GM12878 (cell line): ENCODE results near the gene TRAPPC2. TPM values are rescaled to one million over a fixed set of nuclear protein-coding genes. Genes with fewer than 3 reads are reported as not detected.

Experiments
- ATAC-seq: fragments of 200-7000 bp; cut with Tn5 transposase; 3 replicates; pipeline ENCODE4 v1.9.1; 2020; ENCODE audit warnings: mild to moderate bottlenecking, moderate library complexity
- BruUV-seq: library from RNA; stranded (reverse); fragments of 400-500 nt; replicated peaks from 2 replicates; lab custom pipeline; 2021; lab: Mats Ljungman, UMichigan
- CTCF ChIA-PET: fragments of 300-600 bp; sonication (Branson Sonifier 250); formaldehyde crosslinking; extraction: SDS; loops from one replicate; lab custom pipeline; 2021; ENCODE audit warnings: inconsistent platforms; lab: Yijun Ruan, JAX
- POLR2A ChIA-PET: fragments of 350-600 bp; formaldehyde crosslinking; extraction: SDS; loops from one replicate; lab custom pipeline; 2021; ENCODE audit warnings: inconsistent platforms; lab: Charles Lee
- RAD21 ChIA-PET: fragments of 300-600 bp; sonication (Branson Sonifier 250); formaldehyde crosslinking; loops from one replicate; lab custom pipeline; 2023; ENCODE audit warnings: antibody characterized with exemption; ENCODE audit not compliant: unreplicated experiment; lab: Charles Lee
- SMC1A ChIA-PET: fragments of 300-600 bp; sonication (Branson Sonifier 250); formaldehyde crosslinking; loops from one replicate; lab custom pipeline; 2023; ENCODE audit not compliant: unreplicated experiment, uncharacterized antibody; lab: Charles Lee
- DNase-seq: peaks from one replicate; pipeline ENCODE4 v3.0.0-alpha.2; 2011; ENCODE audit warnings: low read depth, low spot score
- FAIRE-seq: peaks from 3 replicates; lab custom pipeline; 2011; peaks lifted over from hg19 to GRCh38; lab: Jason Lieb, UNC
- H2AFZ ChIP-seq: 2 replicates; pipeline ENCODE4 v1.6.0; 2011; ENCODE audit warnings: low read depth, low read length, control low read depth; ENCODE audit not compliant: control insufficient read depth
- H3K27ac ChIP-seq: 2 replicates; pipeline ENCODE4 v1.5.1; 2011; ENCODE audit warnings: control low read depth; ENCODE audit not compliant: control insufficient read depth, insufficient read depth
- H3K27me3 ChIP-seq, 2 experiments: replicated peaks in 1 of 2; 2 replicates each; pipeline versions ENCODE4 v1.6.0 to v1.6.1; 2011; ENCODE audit warnings: low read length in 1 of 2; ENCODE audit not compliant: control insufficient read depth in 2 of 2, insufficient read depth in 2 of 2
- H3K36me3 ChIP-seq, 2 experiments: 2 replicates each; pipeline ENCODE4 v1.5.1; 2011; ENCODE audit warnings: low read length in 1 of 2; ENCODE audit not compliant: control insufficient read depth in 2 of 2, insufficient read depth in 2 of 2
- H3K4me1 ChIP-seq: 2 replicates; pipeline ENCODE4 v1.6.1; 2011; ENCODE audit warnings: mild to moderate bottlenecking, low read length, moderate library complexity, mixed read lengths; ENCODE audit not compliant: control insufficient read depth, insufficient read depth
- H3K4me2 ChIP-seq: 2 replicates; pipeline ENCODE4 v1.6.0; 2011; ENCODE audit warnings: control low read depth; ENCODE audit not compliant: control insufficient read depth, insufficient read depth
- H3K4me3 ChIP-seq: fragments of 200-600 bp; sonication (generic); 2 replicates; pipeline ENCODE4 v1.5.1; 2016
- H3K79me2 ChIP-seq: 2 replicates; pipeline ENCODE4 v1.6.0; 2011; ENCODE audit warnings: low read length; ENCODE audit not compliant: control insufficient read depth, insufficient read depth
- H3K9ac ChIP-seq: 2 replicates; pipeline ENCODE4 v1.8.0; 2011; ENCODE audit warnings: low read length, control low read depth, mixed read lengths; ENCODE audit not compliant: control insufficient read depth, insufficient read depth
- H3K9me3 ChIP-seq: replicated peaks from 3 replicates; pipeline ENCODE4 v1.5.1; 2011; ENCODE audit warnings: mild to moderate bottlenecking, low read length; ENCODE audit not compliant: control insufficient read depth, insufficient read depth
- H4K20me1 ChIP-seq: 2 replicates; pipeline ENCODE4 v1.6.0; 2011; ENCODE audit not compliant: control insufficient read depth, insufficient read depth
- BHLHE40 ChIP-seq, 2 experiments: fragments of 450-650 bp in 1 of 2; IDR thresholded peaks; 2 replicates each; pipeline ENCODE4 v1.6.1; 2011 to 2017; ENCODE audit warnings: low read depth in 2 of 2, borderline replicate concordance in 1 of 2, improper control_type of control experiment in 1 of 2, low read length in 1 of 2, mild to moderate bottlenecking in 1 of 2
- CHD1 ChIP-seq: IDR thresholded peaks from 2 replicates; pipeline ENCODE4 v1.6.1; 2012; ENCODE audit warnings: low read depth, low read length, improper control_type of control experiment
- EED ChIP-seq: sonication (generic); IDR thresholded peaks from 2 replicates; pipeline ENCODE4 v1.6.1; 2016; ENCODE audit warnings: antibody characterized with exemption, low read depth
- HDAC6 ChIP-seq: fragments of 200-600 bp; sonication (generic); IDR thresholded peaks from one replicate; pipeline ENCODE4 v1.8.0; 2017; ENCODE audit warnings: antibody characterized with exemption; ENCODE audit not compliant: unreplicated experiment
- IKZF1 ChIP-seq: fragments of 450-650 bp; conservative IDR thresholded peaks from 2 replicates; pipeline ENCODE4 v1.6.1; 2017; ENCODE audit warnings: antibody characterized with exemption, mild to moderate bottlenecking
- NR2F1 ChIP-seq: fragments of 450-650 bp; conservative IDR thresholded peaks from 2 replicates; pipeline ENCODE4 v1.6.1; 2017; ENCODE audit warnings: mild to moderate bottlenecking
- PAX5 ChIP-seq: IDR thresholded peaks from 2 replicates; pipeline ENCODE4 v1.6.1; 2011; ENCODE audit warnings: low read depth, low read length, borderline replicate concordance
- POLR2AphosphoS2 ChIP-seq: IDR thresholded peaks from 2 replicates; pipeline ENCODE4 v1.6.1; 2011; ENCODE audit warnings: low read depth, mild to moderate bottlenecking, low read length, improper control_type of control experiment, moderate library complexity
- ZBED1 ChIP-seq: IDR thresholded peaks from 2 replicates; pipeline ENCODE4 v1.6.1; 2016; ENCODE audit warnings: borderline replicate concordance
- WGBS: methylation state at CpG from one replicate; pipeline ENCODE4 v1.1.6; 2016; ENCODE audit warnings: low lambda C conversion rate; ENCODE audit not compliant: insufficient replicate concordance, insufficient coverage; ENCODE audit errors: missing lambda C conversion rate; 5-methylcytosine and 5-hydroxymethylcytosine counted together
- in situ Hi-C: fragments of 300-500 bp; cut with MboI; formaldehyde crosslinking; loops from 9 replicates; pipeline ENCODE4 v1.14.3; 2018; ENCODE audit warnings: mixed read lengths
- intact Hi-C: fragments of 100-400 bp; cut with micrococcal nuclease; formaldehyde crosslinking; loops from one replicate; pipeline ENCODE4 v1.14.2; 2022; ENCODE audit not compliant: unreplicated experiment
- polyA plus RNA-seq, 11 experiments: library from polyadenylated mRNA; depleted of rRNA in 4 of 11; unstranded in 6 of 11; stranded (reverse) in 5 of 11; fragments of >200 nt; fragmentation: Nextera tagmentation in 4 of 11; fragmentation: Illumina TruSeq in 1 of 11; extraction: Ambion mirVana in 4 of 11; extraction: Trizol in 1 of 11; gene quantifications; 1 replicate in 1 of 11; 2 replicates in 10 of 11; pipeline versions ENCODE4 v1.2.1 to v1.2.3, GENCODE V29; 2011 to 2016; ENCODE audit warnings: inconsistent platforms in 2 of 11, missing spikeins in 2 of 11, low read depth in 1 of 11
- total RNA-seq, 4 experiments: library from RNA; depleted of rRNA in 3 of 4; stranded (reverse); fragments of >200 nt in 3 of 4; fragmentation: Illumina TruSeq in 1 of 4; extraction: Trizol in 1 of 4; gene quantifications; 2 replicates each; pipeline versions ENCODE4 v1.2.1 to v1.2.3, GENCODE V29; 2013 to 2021
- TF ChIP-seq, protein P1 (sequence below): IDR thresholded peaks from 2 replicates; pipeline ENCODE4 v1.6.1; 2012; ENCODE audit warnings: improper control_type of control experiment, low read depth, low read length; ENCODE audit not compliant: insufficient replicate concordance
- TF ChIP-seq, protein P2 (sequence below): fragments of 450-650 bp; IDR thresholded peaks from 2 replicates; pipeline ENCODE4 v1.6.1; 2017; ENCODE audit warnings: antibody characterized with exemption, mild to moderate bottlenecking, moderate library complexity
- TF ChIP-seq, protein P3 (sequence below): fragments of 450-650 bp; IDR thresholded peaks from 2 replicates; pipeline ENCODE4 v1.6.1; 2014; ENCODE audit warnings: mild to moderate bottlenecking

Gene TRAPPC2
- total and polyA plus RNA-seq, 10 of the 15 experiments (the other 5 are each of a cell fraction or from before 2014, with no cell fraction given): 12.4 to 28.4 (median 21.3) TPM

GRCh38 chrX:13759152-13759718, 24.8 kb upstream of the TRAPPC2 start:
- RAD21 ChIA-PET: interaction anchor here (0.8 to 15.7 kb wide), 14 partner anchors 8 to 271 kb away, joined by 3 to 175 read pairs (median 4); partner anchors contain the start of genes OFD1, TCEANC and TRAPPC2
- Histone ChIP-seq H3K9ac (peak overlapping the region; percentile 13; the same call in 1 of the 2 replicates), H3K4me1 (peaks cover 36% of the 10 kb centered on the region), H3K79me2 (no peaks in the 10 kb centered on the region; the same call in 1 of the 2 replicates), H3K4me3 (peak overlapping the region; percentile 3; the same call in 1 of the 2 replicates), H2AFZ (no peak overlapping the region), H3K27ac (peak overlapping the region; percentile 79), H3K36me3 (peaks cover 5% of the 10 kb centered on the region in 2 experiments; a peak in 3 of 4 replicates), H4K20me1 (no peaks in the 10 kb centered on the region), H3K4me2 (peak overlapping the region; percentile 67), H3K27me3 (no peaks in the 10 kb centered on the region), H3K9me3 (no peaks in the 10 kb centered on the region)
- WGBS: 11% methylated on average over 8 of the region's 8 CpGs
- in situ Hi-C loops (no loop called here), intact Hi-C loops (no loop called here)
- peak; percentile 89 for FAIRE-seq
- SMC1A ChIA-PET: interaction anchor here (0.7 to 3.4 kb wide), 19 partner anchors 8 to 269 kb away, joined by 3 to 14 read pairs (median 4); partner anchors contain the start of genes OFD1, RAB9A and TRAPPC2
- ATAC-seq: peak; percentile 72
- POLR2A ChIA-PET: interaction anchor here (1.0 to 7.2 kb wide), 4 partner anchors 11 to 106 kb away, joined by 3 to 31 read pairs (median 4); partner anchors contain the start of gene TCEANC
- CTCF ChIA-PET: interaction anchor here (0.6 to 9.0 kb wide), 6 partner anchors 9 to 252 kb away, joined by 3 to 95 read pairs (median 4); no protein-coding TSS in a partner anchor
- peak; percentile 70 for DNase-seq
- BruUV-seq: no TSS peak
- peak; percentile 82 for TF ChIP-seq IKZF1
- no peak for TF ChIP-seq HDAC6
- TF ChIP-seq, protein P1, sequence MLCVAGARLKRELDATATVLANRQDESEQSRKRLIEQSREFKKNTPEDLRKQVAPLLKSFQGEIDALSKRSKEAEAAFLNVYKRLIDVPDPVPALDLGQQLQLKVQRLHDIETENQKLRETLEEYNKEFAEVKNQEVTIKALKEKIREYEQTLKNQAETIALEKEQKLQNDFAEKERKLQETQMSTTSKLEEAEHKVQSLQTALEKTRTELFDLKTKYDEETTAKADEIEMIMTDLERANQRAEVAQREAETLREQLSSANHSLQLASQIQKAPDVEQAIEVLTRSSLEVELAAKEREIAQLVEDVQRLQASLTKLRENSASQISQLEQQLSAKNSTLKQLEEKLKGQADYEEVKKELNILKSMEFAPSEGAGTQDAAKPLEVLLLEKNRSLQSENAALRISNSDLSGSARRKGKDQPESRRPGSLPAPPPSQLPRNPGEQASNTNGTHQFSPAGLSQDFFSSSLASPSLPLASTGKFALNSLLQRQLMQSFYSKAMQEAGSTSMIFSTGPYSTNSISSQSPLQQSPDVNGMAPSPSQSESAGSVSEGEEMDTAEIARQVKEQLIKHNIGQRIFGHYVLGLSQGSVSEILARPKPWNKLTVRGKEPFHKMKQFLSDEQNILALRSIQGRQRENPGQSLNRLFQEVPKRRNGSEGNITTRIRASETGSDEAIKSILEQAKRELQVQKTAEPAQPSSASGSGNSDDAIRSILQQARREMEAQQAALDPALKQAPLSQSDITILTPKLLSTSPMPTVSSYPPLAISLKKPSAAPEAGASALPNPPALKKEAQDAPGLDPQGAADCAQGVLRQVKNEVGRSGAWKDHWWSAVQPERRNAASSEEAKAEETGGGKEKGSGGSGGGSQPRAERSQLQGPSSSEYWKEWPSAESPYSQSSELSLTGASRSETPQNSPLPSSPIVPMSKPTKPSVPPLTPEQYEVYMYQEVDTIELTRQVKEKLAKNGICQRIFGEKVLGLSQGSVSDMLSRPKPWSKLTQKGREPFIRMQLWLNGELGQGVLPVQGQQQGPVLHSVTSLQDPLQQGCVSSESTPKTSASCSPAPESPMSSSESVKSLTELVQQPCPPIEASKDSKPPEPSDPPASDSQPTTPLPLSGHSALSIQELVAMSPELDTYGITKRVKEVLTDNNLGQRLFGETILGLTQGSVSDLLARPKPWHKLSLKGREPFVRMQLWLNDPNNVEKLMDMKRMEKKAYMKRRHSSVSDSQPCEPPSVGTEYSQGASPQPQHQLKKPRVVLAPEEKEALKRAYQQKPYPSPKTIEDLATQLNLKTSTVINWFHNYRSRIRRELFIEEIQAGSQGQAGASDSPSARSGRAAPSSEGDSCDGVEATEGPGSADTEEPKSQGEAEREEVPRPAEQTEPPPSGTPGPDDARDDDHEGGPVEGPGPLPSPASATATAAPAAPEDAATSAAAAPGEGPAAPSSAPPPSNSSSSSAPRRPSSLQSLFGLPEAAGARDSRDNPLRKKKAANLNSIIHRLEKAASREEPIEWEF: no peak
- TF ChIP-seq, protein P2, sequence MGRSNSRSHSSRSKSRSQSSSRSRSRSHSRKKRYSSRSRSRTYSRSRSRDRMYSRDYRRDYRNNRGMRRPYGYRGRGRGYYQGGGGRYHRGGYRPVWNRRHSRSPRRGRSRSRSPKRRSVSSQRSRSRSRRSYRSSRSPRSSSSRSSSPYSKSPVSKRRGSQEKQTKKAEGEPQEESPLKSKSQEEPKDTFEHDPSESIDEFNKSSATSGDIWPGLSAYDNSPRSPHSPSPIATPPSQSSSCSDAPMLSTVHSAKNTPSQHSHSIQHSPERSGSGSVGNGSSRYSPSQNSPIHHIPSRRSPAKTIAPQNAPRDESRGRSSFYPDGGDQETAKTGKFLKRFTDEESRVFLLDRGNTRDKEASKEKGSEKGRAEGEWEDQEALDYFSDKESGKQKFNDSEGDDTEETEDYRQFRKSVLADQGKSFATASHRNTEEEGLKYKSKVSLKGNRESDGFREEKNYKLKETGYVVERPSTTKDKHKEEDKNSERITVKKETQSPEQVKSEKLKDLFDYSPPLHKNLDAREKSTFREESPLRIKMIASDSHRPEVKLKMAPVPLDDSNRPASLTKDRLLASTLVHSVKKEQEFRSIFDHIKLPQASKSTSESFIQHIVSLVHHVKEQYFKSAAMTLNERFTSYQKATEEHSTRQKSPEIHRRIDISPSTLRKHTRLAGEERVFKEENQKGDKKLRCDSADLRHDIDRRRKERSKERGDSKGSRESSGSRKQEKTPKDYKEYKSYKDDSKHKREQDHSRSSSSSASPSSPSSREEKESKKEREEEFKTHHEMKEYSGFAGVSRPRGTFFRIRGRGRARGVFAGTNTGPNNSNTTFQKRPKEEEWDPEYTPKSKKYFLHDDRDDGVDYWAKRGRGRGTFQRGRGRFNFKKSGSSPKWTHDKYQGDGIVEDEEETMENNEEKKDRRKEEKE: no peak
- TF ChIP-seq CHD1: no peak
- TF ChIP-seq, protein P3, sequence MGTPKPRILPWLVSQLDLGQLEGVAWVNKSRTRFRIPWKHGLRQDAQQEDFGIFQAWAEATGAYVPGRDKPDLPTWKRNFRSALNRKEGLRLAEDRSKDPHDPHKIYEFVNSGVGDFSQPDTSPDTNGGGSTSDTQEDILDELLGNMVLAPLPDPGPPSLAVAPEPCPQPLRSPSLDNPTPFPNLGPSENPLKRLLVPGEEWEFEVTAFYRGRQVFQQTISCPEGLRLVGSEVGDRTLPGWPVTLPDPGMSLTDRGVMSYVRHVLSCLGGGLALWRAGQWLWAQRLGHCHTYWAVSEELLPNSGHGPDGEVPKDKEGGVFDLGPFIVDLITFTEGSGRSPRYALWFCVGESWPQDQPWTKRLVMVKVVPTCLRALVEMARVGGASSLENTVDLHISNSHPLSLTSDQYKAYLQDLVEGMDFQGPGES: no peak
- peak; percentile 74 for TF ChIP-seq EED
- TF ChIP-seq ZBED1: no peak
- TF ChIP-seq POLR2AphosphoS2: no peak
- TF ChIP-seq NR2F1: no peak
- TF ChIP-seq PAX5: no peak
- TF ChIP-seq BHLHE40 (IDR thresholded peaks at IDR 0.05; ENCODE audit: borderline replicate concordance in 1 of 2, low read depth in 2 of 2, low read length in 1 of 2): peak; percentile 32 to 63; a peak in 2 of 4 replicates
